IPS DF 6.9 (cell line): ENCODE results near the gene SSRP1.

ENCODE experiments used
- DNase-seq: peaks from one replicate; pipeline ENCODE4 v3.0.0-alpha.2; 2013; ENCODE audit warnings: low read depth, low spot score
- H3K27ac ChIP-seq: one replicate; pipeline ENCODE4 v1.5.1; 2013; ENCODE audit warnings: low read length, control low read depth
- H3K27me3 ChIP-seq: 2 replicates; pipeline ENCODE4 v1.6.1; 2013; ENCODE audit warnings: mild to moderate bottlenecking, low read length; ENCODE audit not compliant: control insufficient read depth, insufficient read depth
- H3K36me3 ChIP-seq: 2 replicates; pipeline ENCODE4 v1.6.1; 2013; ENCODE audit warnings: low read length; ENCODE audit not compliant: control insufficient read depth, insufficient read depth
- H3K4me1 ChIP-seq: 2 replicates; pipeline ENCODE4 v1.6.1; 2013; ENCODE audit warnings: low read length; ENCODE audit not compliant: control insufficient read depth, insufficient read depth
- H3K4me3 ChIP-seq: 2 replicates; pipeline ENCODE4 v1.5.1; 2013; ENCODE audit warnings: mild to moderate bottlenecking, low read length
- H3K9me3 ChIP-seq: 2 replicates; pipeline ENCODE4 v1.6.1; 2013; ENCODE audit warnings: low read length, inconsistent platforms; ENCODE audit not compliant: control insufficient read depth, insufficient read depth
- WGBS: extraction: QIAGEN DNeasy Blood & Tissue Kit; methylation state at CpG from one replicate; pipeline ENCODE4 v1.1.7; 2013; ENCODE audit warnings: mixed read lengths, missing lambda C conversion rate; ENCODE audit not compliant: insufficient read length, insufficient coverage; 5-methylcytosine and 5-hydroxymethylcytosine counted together

The SSRP1 gene

DNA sequence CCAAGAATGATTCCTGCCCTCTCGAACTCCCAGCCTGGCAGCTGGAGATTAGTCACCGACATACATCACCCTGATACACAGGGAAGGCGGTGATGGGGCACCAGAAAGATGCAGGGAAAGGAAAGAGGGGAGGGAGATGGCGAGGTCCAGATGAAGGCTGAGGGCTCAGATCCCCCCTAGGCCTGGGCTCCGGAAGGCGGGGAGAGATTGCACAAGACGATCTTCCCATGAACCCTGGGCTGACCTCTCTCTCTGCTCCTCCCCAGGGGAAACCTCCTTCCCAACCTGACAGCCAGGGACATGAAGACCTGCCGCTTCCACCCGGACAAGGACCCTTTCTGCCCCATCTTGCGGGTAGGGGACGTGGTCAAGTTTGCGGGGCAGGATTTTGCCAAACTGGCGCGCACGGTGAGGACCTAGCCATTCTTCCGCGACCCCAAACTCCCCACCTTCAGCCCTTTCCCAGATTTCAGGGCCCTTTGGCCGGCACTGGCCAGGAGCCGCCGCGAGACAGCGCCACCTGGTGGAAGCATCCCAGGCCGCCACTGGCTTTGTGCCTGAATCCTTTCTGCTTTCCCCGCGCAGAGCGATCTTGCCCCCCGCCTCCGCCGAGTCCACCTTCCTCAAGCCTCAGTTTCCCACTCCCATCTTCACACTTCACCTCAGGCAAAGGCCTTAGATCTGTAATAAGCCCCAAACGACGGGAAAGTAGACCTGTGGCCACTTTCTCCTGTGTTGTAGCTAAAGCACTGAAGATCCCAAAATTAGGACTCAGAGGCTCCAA, 14.0 kb upstream of the SSRP1 start:
- H3K27ac ChIP-seq: no peak overlapping the region
- WGBS: no CpG with 5 or more reads among the region's 31 CpGs
- no peaks in the 10 kb centered on the region; the same call in 1 of the 2 replicates for H3K4me1 ChIP-seq
- H3K9me3 ChIP-seq: no peaks in the 10 kb centered on the region
- DNase-seq: peak; percentile 73
- no peaks in the 10 kb centered on the region for H3K36me3 ChIP-seq
- peak overlapping the region; percentile 29; the same call in 1 of the 2 replicates for H3K4me3 ChIP-seq
- H3K27me3 ChIP-seq: no peaks in the 10 kb centered on the region

DNA sequence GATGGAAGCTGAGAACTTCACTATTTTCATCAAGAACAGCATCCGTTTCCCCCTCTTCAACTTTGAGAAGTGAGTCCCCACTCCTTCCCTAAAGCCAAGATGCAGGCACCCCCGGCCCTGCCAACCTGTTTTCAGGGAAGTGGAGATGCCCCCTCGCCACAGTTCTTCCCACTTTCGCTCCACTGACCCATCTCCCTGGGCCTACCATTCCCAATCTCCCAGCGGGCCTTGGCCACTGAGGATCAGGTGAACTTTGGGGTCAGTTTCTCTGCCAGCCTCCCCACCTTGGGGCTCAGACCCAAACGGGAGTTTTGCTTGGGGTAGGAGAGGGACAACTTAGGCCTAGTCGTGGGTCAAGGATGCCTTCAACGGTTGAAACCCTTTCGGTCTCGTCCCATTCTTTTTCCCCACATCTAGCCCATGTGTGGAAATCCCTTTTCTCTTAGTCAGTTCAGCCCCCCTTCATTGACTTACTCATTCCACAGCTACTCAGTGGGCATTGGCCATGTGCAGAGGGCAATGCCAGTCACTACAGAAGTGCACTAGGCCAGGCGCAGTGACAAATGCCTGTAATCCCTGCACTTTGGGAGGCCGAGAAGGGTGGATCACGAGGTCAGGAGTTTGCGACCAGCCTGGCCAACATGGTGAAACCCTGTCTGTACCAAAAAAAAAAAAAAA, 13.1 kb upstream of the SSRP1 start:
- no peak for DNase-seq
- Histone ChIP-seq H3K4me3 (no peak overlapping the region), H3K27me3 (no peaks in the 10 kb centered on the region), H3K36me3 (no peaks in the 10 kb centered on the region), H3K9me3 (no peaks in the 10 kb centered on the region), H3K4me1 (no peaks in the 10 kb centered on the region; the same call in 1 of the 2 replicates), H3K27ac (no peak overlapping the region)
- WGBS: no CpG with 5 or more reads among the region's 14 CpGs

DNA sequence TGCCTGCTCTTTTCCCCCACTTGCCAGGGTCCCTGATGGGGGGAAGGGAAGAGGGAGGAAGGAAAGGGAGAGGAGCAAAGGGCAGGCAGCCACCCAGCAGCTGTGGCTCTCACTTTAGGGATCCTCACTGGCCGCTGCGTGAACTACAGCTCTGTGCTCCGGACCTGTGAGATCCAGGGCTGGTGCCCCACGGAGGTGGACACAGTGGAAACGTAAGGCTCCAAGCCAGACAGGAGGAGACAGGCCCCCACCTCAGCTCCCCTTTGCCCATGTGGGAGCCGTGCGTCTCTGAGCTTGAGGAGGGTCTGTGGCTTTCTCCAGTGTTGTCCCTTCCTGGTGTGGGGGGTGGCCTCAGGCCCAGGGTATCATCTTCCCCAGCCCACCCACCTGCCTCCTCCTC, 12.4 kb upstream of the SSRP1 start:
- no peaks in the 10 kb centered on the region; the same call in 1 of the 2 replicates for H3K4me1 ChIP-seq
- no peaks in the 10 kb centered on the region for H3K27me3 ChIP-seq
- H3K4me3 ChIP-seq: no peak overlapping the region
- WGBS: no CpG with 5 or more reads among the region's 7 CpGs
- H3K36me3 ChIP-seq: no peaks in the 10 kb centered on the region
- no peak overlapping the region for H3K27ac ChIP-seq
- no peaks in the 10 kb centered on the region for H3K9me3 ChIP-seq
- DNase-seq: no peak

DNA sequence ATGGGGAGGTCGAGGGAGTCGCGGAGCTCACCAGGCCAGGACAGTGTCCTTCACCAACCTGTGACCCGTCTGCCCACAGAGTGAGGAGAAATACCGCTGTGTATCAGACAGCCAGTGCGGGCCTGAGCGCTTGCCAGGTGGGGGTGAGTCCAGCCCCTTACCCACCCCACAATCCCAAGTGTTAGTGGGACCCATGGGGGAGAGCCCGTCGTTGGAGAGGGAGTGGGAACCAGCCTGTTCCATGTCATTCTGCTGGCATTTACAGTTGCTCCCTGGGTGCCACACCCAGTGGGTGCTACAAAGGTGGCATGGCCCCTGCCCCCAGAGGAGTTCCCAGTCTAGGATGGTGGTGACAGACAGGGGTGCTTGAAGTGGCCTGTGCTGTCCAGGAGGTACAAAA, 11.6 kb upstream of the SSRP1 start:
- Histone ChIP-seq H3K27ac (no peak overlapping the region), H3K36me3 (no peaks in the 10 kb centered on the region), H3K9me3 (no peaks in the 10 kb centered on the region), H3K27me3 (no peaks in the 10 kb centered on the region), H3K4me1 (no peaks in the 10 kb centered on the region; the same call in 1 of the 2 replicates), H3K4me3 (no peak overlapping the region)
- WGBS: no CpG with 5 or more reads among the region's 9 CpGs
- no peak for DNase-seq

DNA sequence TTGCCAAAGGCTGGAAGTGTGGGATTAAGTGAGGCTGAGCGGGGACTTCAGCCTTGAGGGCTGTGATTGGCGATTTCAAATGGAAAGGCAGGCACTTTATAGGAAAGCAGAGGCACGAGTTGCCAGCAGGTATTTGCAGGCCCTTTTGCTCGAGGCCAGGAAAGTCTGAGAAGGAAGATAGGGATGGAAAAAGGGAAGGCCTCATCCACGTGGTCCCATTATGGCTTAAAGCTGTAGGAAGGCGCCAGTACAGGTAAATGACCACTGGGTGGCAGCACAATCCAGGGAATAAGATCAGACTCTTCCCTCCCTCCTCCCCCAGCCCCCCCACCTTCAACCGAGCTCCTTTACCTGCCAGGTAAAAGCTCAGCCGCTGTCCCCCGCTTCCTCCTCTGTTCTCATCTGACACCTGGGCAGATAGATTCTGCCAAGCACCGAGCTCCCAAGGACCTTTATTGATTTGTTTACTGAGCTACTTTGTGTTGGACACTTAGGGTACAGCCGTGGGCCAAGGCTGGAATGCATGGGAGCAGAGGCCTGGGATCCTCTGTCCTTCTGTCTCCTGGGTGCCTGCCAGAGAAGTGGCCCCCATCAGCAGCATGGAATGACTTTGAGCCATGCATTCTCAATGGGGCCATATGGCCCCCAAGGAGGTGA, 10.0 kb upstream of the SSRP1 start:
- H3K27me3 ChIP-seq: no peaks in the 10 kb centered on the region
- DNase-seq: no peak
- no peak overlapping the region for H3K27ac ChIP-seq
- no peaks in the 10 kb centered on the region for H3K36me3 ChIP-seq
- no peaks in the 10 kb centered on the region; the same call in 1 of the 2 replicates for H3K4me1 ChIP-seq
- H3K4me3 ChIP-seq: no peak overlapping the region
- WGBS: no CpG with 5 or more reads among the region's 11 CpGs
- H3K9me3 ChIP-seq: no peaks in the 10 kb centered on the region

DNA sequence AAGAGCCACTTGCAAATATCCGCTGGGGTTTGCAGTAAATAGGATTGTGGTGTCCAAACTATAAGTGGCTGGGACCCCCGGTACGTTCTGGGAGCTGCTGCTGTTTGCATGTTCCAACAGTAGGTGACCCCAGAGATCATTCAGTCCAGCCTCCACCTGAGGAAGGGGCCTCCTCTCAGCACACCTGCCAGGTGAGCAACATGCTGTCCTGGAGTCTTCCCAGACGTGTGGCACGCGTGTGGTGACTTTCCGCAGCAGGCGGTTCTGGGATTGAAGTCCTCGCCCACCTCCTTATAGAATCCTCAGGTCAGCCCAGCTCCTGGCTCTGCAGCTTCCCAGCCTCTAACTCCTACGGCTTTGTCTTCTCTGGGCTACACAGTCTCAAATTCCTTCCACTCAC, 9.1 kb upstream of the SSRP1 start:
- no peaks in the 10 kb centered on the region; the same call in 1 of the 2 replicates for H3K4me1 ChIP-seq
- no peak overlapping the region for H3K27ac ChIP-seq
- no peaks in the 10 kb centered on the region for H3K27me3 ChIP-seq
- WGBS: no CpG with 5 or more reads among the region's 10 CpGs
- H3K9me3 ChIP-seq: no peaks in the 10 kb centered on the region
- no peak overlapping the region for H3K4me3 ChIP-seq
- H3K36me3 ChIP-seq: no peaks in the 10 kb centered on the region
- DNase-seq: no peak

DNA sequence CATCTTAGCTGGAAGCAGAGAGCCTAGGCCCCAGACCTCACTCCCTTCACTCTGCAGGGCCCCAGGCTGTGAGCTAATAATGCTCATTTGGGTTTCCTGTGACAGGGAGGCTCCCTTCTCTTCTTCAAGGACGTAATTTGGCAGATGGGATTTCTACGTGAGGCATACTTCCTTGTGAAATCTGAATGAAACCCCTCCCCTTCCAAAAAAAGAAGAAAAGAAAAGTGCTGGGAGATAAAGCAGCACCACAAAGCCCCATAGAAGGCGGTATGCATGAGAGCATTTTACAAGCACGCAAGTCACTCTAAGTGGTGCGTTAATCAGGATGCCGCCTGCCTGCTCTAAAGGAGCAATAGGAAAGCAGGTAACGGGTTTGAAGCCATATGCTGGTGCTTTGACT, 8.1 kb upstream of the SSRP1 start:
- WGBS: no CpG with 5 or more reads among the region's 7 CpGs
- Histone ChIP-seq H3K4me1 (no peaks in the 10 kb centered on the region), H3K27me3 (no peaks in the 10 kb centered on the region), H3K27ac (no peak overlapping the region), H3K4me3 (no peak overlapping the region), H3K9me3 (no peaks in the 10 kb centered on the region), H3K36me3 (no peaks in the 10 kb centered on the region)
- DNase-seq: no peak

DNA sequence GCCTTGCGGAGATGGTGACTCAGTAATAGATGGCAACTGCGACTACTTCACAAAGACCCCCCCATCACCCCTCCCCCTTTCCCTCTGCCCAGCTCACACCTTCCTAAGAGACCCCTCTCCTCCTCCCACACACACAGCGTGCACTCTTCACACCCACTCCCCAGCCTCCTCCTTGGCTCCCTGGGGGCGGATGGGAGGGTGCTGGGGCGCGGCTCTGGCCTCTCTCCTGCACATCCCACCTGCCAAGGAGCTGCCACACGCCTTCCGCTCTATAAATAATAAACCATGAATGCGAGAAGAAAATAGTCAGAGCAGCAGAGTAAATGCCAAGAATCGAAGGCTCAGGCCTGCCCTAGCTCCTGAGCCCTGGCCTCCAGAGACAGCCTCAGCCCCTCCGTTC, 7.0 kb upstream of the SSRP1 start:
- no peak overlapping the region for H3K4me3 ChIP-seq
- no peaks in the 10 kb centered on the region for H3K36me3 ChIP-seq
- H3K9me3 ChIP-seq: no peaks in the 10 kb centered on the region
- DNase-seq: no peak
- H3K27me3 ChIP-seq: no peaks in the 10 kb centered on the region
- H3K4me1 ChIP-seq: no peaks in the 10 kb centered on the region
- WGBS: no CpG with 5 or more reads among the region's 11 CpGs
- H3K27ac ChIP-seq: no peak overlapping the region

DNA sequence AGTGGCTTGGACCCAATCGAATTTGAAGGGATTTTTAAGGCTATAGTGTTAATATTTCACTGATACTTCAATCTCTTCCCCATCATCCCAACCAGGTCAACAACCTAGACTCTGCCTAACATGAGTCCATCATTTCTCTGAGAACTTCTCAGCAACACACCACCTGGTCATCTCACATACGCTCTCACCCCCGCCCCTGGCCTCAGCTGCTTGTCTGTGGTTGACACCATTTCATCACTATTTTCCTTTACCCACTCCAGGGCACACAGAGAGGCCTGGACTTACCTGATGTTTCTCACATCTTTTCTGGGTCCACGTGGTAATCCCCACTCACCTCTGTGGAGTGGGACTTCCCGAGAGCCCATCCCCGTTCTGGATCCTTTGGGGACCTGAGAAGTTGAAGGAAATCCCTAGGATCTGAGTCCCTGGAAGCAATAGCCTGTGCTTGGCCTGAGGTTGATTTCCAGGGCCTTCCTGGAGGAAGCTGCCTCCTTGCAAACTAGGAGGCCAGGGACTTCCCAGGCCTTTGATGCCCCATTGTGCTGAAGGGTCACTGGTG, 5.6 kb upstream of the SSRP1 start:
- Histone ChIP-seq H3K27me3 (no peaks in the 10 kb centered on the region), H3K4me1 (no peaks in the 10 kb centered on the region), H3K27ac (no peak overlapping the region), H3K36me3 (no peaks in the 10 kb centered on the region), H3K9me3 (no peaks in the 10 kb centered on the region), H3K4me3 (no peak overlapping the region)
- no peak for DNase-seq
- no CpG with 5 or more reads among the region's 6 CpGs for WGBS

DNA sequence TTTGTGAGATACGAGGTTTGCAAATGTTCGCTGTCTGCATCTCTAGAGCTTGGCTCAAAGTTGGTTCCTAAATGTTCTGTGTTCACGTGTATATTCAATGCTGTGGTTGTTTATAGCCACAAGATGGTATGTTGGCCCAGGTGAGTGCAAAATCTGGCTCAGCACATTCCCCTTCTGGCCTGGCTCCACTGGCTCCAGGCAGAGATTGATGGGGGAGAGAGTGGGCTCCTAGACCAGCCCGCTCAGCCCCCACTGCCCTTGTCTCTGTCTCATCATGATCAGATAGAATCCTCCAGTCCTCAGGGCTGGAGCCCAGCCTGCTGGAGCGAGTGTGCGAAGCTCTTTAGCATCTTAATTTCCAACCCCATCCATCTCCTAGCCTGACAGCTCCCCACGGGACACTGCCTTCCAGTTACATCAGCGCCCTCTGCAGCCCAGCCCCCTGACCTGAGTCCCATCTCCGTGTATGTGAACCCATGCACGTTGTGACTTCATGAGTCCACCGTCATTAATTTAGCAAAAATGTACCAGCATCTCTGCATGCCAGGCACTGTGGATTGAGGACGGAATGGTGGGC, 4.4 kb upstream of the SSRP1 start:
- Histone ChIP-seq H3K36me3 (no peaks in the 10 kb centered on the region), H3K4me1 (no peaks in the 10 kb centered on the region), H3K27me3 (no peaks in the 10 kb centered on the region), H3K27ac (no peak overlapping the region), H3K9me3 (no peaks in the 10 kb centered on the region), H3K4me3 (no peak overlapping the region)
- no CpG with 5 or more reads among the region's 12 CpGs for WGBS
- DNase-seq: no peak
